NCI-H1092 (cell line): ENCODE results near the gene MGRN1.

Experiments
- DNase-seq: peaks from one replicate; lab custom pipeline; 2025; lab: John Stamatoyannopoulos, UW

Gene MGRN1

GRCh38 chr16:4654011-4654963 is 29.7 kb downstream of the MGRN1 start:
- no peak for DNase-seq

- DNase-seq = no peak
Observed at GRCh38 chr16:4654964-4655590, 30.5 kb downstream of the MGRN1 start.

- DNase-seq = no peak
Observed at GRCh38 chr16:4655801-4656200, 31.2 kb downstream of the MGRN1 start.

GRCh38 chr16:4656221-4656620 is 31.6 kb downstream of the MGRN1 start:
- DNase-seq = no peak

GRCh38 chr16:4656695-4657686 is 32.4 kb downstream of the MGRN1 start:
- no peak for DNase-seq

- no peak for DNase-seq
Observed at GRCh38 chr16:4659363-4660353, 35.0 kb downstream of the MGRN1 start.

- DNase-seq = peak; percentile 93
Observed at GRCh38 chr16:4660454-4661007, 35.9 kb downstream of the MGRN1 start.

GRCh38 chr16:4661661-4662060 is 37.0 kb downstream of the MGRN1 start:
- peak; percentile 94 for DNase-seq

- DNase-seq = no peak
Observed at GRCh38 chr16:4663465-4663776, 38.8 kb downstream of the MGRN1 start.

- DNase-seq = peak; percentile 21
Observed at GRCh38 chr16:4663777-4664465, 39.3 kb downstream of the MGRN1 start.

GRCh38 chr16:4664538-4665418 is 40.2 kb downstream of the MGRN1 start:
- no peak for DNase-seq

GRCh38 chr16:4666537-4667202 is 42.0 kb downstream of the MGRN1 start:
- DNase-seq = no peak

GRCh38 chr16:4667203-4667963 is 42.8 kb downstream of the MGRN1 start:
- DNase-seq = peak; percentile 30

GRCh38 chr16:4668313-4668960 is 43.8 kb downstream of the MGRN1 start:
- no peak for DNase-seq

- no peak for DNase-seq
Observed at GRCh38 chr16:4673387-4674046, 48.9 kb downstream of the MGRN1 start.

GRCh38 chr16:4674926-4675530 is 50.4 kb downstream of the MGRN1 start:
- no peak for DNase-seq
